WI38 (cell line): ENCODE measurements around the gene SBNO1.

ENCODE experiments used
- H3K4me3 ChIP-seq: 2 replicates; pipeline ENCODE4 v1.5.1; 2011; ENCODE audit warnings: low read depth, mild to moderate bottlenecking, control low read depth, low read length
- CTCF ChIP-seq: IDR thresholded peaks from 2 replicates; pipeline ENCODE4 v1.5.1; 2012; ENCODE audit warnings: low read depth, mild to moderate bottlenecking, control low read depth, low read length

The SBNO1 gene

GRCh38 chr12:123286652-123287373 is 77.8 kb downstream of the SBNO1 start:
- H3K4me3 ChIP-seq: no peak overlapping the region
- no peak for TF ChIP-seq CTCF

GRCh38 chr12:123284669-123285068 is 80.0 kb downstream of the SBNO1 start:
- H3K4me3 ChIP-seq: no peak overlapping the region
- TF ChIP-seq CTCF: no peak

GRCh38 chr12:123283461-123283860 is 81.2 kb downstream of the SBNO1 start:
- no peak for TF ChIP-seq CTCF
- H3K4me3 ChIP-seq: no peak overlapping the region

GRCh38 chr12:123282111-123282510 is 82.5 kb downstream of the SBNO1 start:
- no peak overlapping the region for H3K4me3 ChIP-seq
- no peak for TF ChIP-seq CTCF

- H3K4me3 ChIP-seq: no peak overlapping the region
- TF ChIP-seq CTCF: no peak
Observed at GRCh38 chr12:123280971-123281370, 83.7 kb downstream of the SBNO1 start.

GRCh38 chr12:123278101-123278627 is 86.5 kb downstream of the SBNO1 start:
- H3K4me3 ChIP-seq: no peak overlapping the region
- TF ChIP-seq CTCF: no peak

GRCh38 chr12:123273166-123273565 is 91.5 kb downstream of the SBNO1 start:
- H3K4me3 ChIP-seq: no peak overlapping the region
- no peak for TF ChIP-seq CTCF
